PC-9 (cell line): ENCODE results near the gene CREG1. TPM values are rescaled to one million over a fixed set of nuclear protein-coding genes. Genes with fewer than 3 reads are reported as not detected.

Experiments used
- Bru-seq: library from RNA; stranded (reverse); fragments of 400-500 nt; gene quantifications from one replicate; lab custom pipeline; 2021; lab: Mats Ljungman, UMichigan
- BruChase-seq, 2 experiments: library from RNA; stranded (reverse); fragments of 400-500 nt; gene quantifications; one replicate each; lab custom pipeline; 2021; lab: Mats Ljungman, UMichigan
- BruUV-seq: library from RNA; stranded (reverse); fragments of 400-500 nt; replicated peaks from 2 replicates; lab custom pipeline; 2021; lab: Mats Ljungman, UMichigan
- CTCF ChIA-PET: fragments of 300-600 bp; sonication (Branson Sonifier 250); formaldehyde crosslinking; loops from one replicate; lab custom pipeline; 2022; ENCODE audit warnings: antibody characterized with exemption; lab: Charles Lee
- POLR2A ChIA-PET: fragments of 300-600 bp; sonication (Branson Sonifier 250); formaldehyde crosslinking; loops from one replicate; lab custom pipeline; 2022; ENCODE audit warnings: antibody characterized with exemption; ENCODE audit not compliant: unreplicated experiment; lab: Charles Lee
- DNase-seq, 2 experiments: peaks; one replicate each; pipeline versions ENCODE4 v3.0.0 to v3.0.0-alpha.2; 2015 to 2022; ENCODE audit warnings: mixed read lengths in 1 of 2
- H2AFZ ChIP-seq: fragments of 200-600 bp; sonication (generic); 2 replicates; pipeline ENCODE4 v1.8.1; 2017; ENCODE audit warnings: antibody characterized with exemption
- H3F3A ChIP-seq: fragments of 200-600 bp; sonication (generic); 2 replicates; pipeline ENCODE4 v1.8.1; 2017; ENCODE audit warnings: antibody characterized with exemption, mild to moderate bottlenecking, low read depth; ENCODE audit not compliant: insufficient read depth
- H3K27ac ChIP-seq: fragments of 200-600 bp; sonication (generic); 2 replicates; pipeline ENCODE4 v1.6.1; 2016; ENCODE audit warnings: mixed run types
- H3K27me3 ChIP-seq: fragments of 200-600 bp; sonication (generic); 2 replicates; pipeline ENCODE4 v1.6.1; 2016; ENCODE audit warnings: low read depth, mixed run types; ENCODE audit not compliant: insufficient read depth
- H3K36me3 ChIP-seq: fragments of 200-600 bp; sonication (generic); 2 replicates; pipeline ENCODE4 v1.6.1; 2016; ENCODE audit warnings: low read depth, mixed run types
- H3K4me1 ChIP-seq: fragments of 200-600 bp; sonication (generic); replicated peaks from 2 replicates; pipeline ENCODE4 v1.6.1; 2016; ENCODE audit warnings: mixed run types; ENCODE audit not compliant: insufficient read depth
- H3K4me2 ChIP-seq: fragments of 200-600 bp; sonication (generic); 2 replicates; pipeline ENCODE4 v1.6.1; 2017; ENCODE audit warnings: mixed run types
- H3K4me3 ChIP-seq: fragments of 200-600 bp; sonication (generic); 2 replicates; pipeline ENCODE4 v1.6.1; 2016; ENCODE audit warnings: mixed run types
- H3K79me2 ChIP-seq: fragments of 200-600 bp; sonication (generic); 2 replicates; pipeline ENCODE4 v1.6.1; 2017; ENCODE audit warnings: low read depth, mixed run types
- H3K9me2 ChIP-seq: fragments of 200-600 bp; sonication (generic); 2 replicates; pipeline ENCODE4 v1.8.1; 2017; ENCODE audit warnings: mild to moderate bottlenecking; ENCODE audit not compliant: insufficient read depth
- H3K9me3 ChIP-seq: fragments of 200-600 bp; sonication (generic); 2 replicates; pipeline ENCODE4 v1.8.1; 2016; ENCODE audit warnings: low read depth; ENCODE audit not compliant: insufficient read depth
- H4K20me1 ChIP-seq: fragments of 200-600 bp; sonication (generic); 2 replicates; pipeline ENCODE4 v1.8.1; 2017; ENCODE audit not compliant: insufficient read depth
- CTCF ChIP-seq: fragments of 200-600 bp; sonication (generic); conservative IDR thresholded peaks from 2 replicates; pipeline ENCODE4 v1.6.1; 2017; ENCODE audit warnings: mixed run types, antibody characterized with exemption, mild to moderate bottlenecking, moderate library complexity
- EZH2 ChIP-seq: fragments of 200-600 bp; sonication (generic); IDR thresholded peaks from 2 replicates; pipeline ENCODE4 v1.8.0; 2017; ENCODE audit warnings: antibody characterized with exemption, low read depth
- intact Hi-C: fragments of 100-400 bp; cut with micrococcal nuclease; formaldehyde crosslinking; loops from one replicate; pipeline ENCODE4 v1.10.0; 2022; ENCODE audit not compliant: unreplicated experiment
- long read RNA-seq: library from polyadenylated mRNA; stranded (forward); transcript quantifications from one replicate; pipeline ENCODE4 v2.0.0, GENCODE V29; 2022
- total RNA-seq: library from RNA; stranded (reverse); gene quantifications from 2 replicates; pipeline ENCODE4 v1.2.3, GENCODE V29; 2021

The CREG1 gene
- 31.6 and 34.6 TPM in 2 replicates for total RNA-seq
- percentile 46 among the genes with signal in this experiment for Bru-seq, nascent RNA
- BruChase-seq, experiment 1, labeled RNA remaining after a 2-hour chase: percentile 48 among the genes with signal in this experiment
- BruChase-seq, experiment 2, labeled RNA remaining after a 6-hour chase: percentile 62 among the genes with signal in this experiment
- long read RNA-seq, transcript CREG1-201 (4 exons, 1,974 nt): major isoform, 72 of 75 reads
- long read RNA-seq, partial matches to known transcripts: 1 of 75 reads
- long read RNA-seq, other reads (novel, unspliced or antisense): 2 of 75 reads

- no peaks in the 10 kb centered on the region for H4K20me1 ChIP-seq
- BruUV-seq: no TSS peak
- H3K36me3 ChIP-seq: no peaks in the 10 kb centered on the region
- ChIA-PET CTCF (interaction anchor here (0.6 to 0.9 kb wide), 2 partner anchors 11 to 558 kb away, joined by 4 to 10 read pairs; no protein-coding TSS in a partner anchor), POLR2A (interaction anchor here (0.6 to 1.8 kb wide), 5 partner anchors 11 to 384 kb away, joined by 3 to 10 read pairs (median 4); no protein-coding TSS in a partner anchor)
- H3K9me3 ChIP-seq: no peaks in the 10 kb centered on the region
- H3K4me1 ChIP-seq: peaks cover 24% of the 10 kb centered on the region
- H3K79me2 ChIP-seq: no peaks in the 10 kb centered on the region
- peak within 1 kb of the TSS; percentile 80 for H2AFZ ChIP-seq
- intact Hi-C loops: no loop called here
- no peaks in the 10 kb centered on the region for H3K9me2 ChIP-seq
- peak within 1 kb of the TSS; percentile 76 for H3K4me3 ChIP-seq
- H3K4me2 ChIP-seq: peak within 1 kb of the TSS; percentile 84
- no peaks in the 10 kb centered on the region for H3K27me3 ChIP-seq
- TF ChIP-seq EZH2 (no peak), CTCF (no peak)
- no peak within 1 kb of the TSS for H3K27ac ChIP-seq
- DNase-seq: peak; percentile 87 to 94
- no peaks in the 10 kb centered on the region for H3F3A ChIP-seq
Observed at GRCh38 chr1:167553136-167554027, at the start of gene CREG1. Gene CREG1, minus strand, starts transcription at chr1:167553762.

- intact Hi-C loops: loop anchor here (5.0 kb wide), 1 partner anchor 199 kb away; no protein-coding TSS in a partner anchor
- H3K9me2 ChIP-seq: no peaks in the 10 kb centered on the region
- no peaks in the 10 kb centered on the region for H3K79me2 ChIP-seq
- no peak overlapping the region for H2AFZ ChIP-seq
- ChIA-PET POLR2A (no interaction called here), CTCF (no interaction called here)
- no peak overlapping the region for H3K27ac ChIP-seq
- H3K9me3 ChIP-seq: peaks cover 3% of the 10 kb centered on the region; the same call in 1 of the 2 replicates
- no peaks in the 10 kb centered on the region for H3F3A ChIP-seq
- H3K4me2 ChIP-seq: no peak overlapping the region
- H3K4me1 ChIP-seq: peaks cover 28% of the 10 kb centered on the region
- BruUV-seq: no TSS peak
- H3K27me3 ChIP-seq: no peaks in the 10 kb centered on the region
- no peaks in the 10 kb centered on the region for H4K20me1 ChIP-seq
- no peaks in the 10 kb centered on the region for H3K36me3 ChIP-seq
- H3K4me3 ChIP-seq: no peak overlapping the region
- TF ChIP-seq EZH2 (no peak), CTCF (no peak)
- DNase-seq: no peak
Observed at GRCh38 chr1:167602840-167603239, 49.3 kb upstream of the CREG1 start.
